Large intestine (tissue), 12 donors: ENCODE data around the gene MAML3. TPM values are rescaled to one million over a fixed set of nuclear protein-coding genes. Genes with fewer than 3 reads are reported as not detected.

Experiments
- DNase-seq, 2 donors: peaks; one replicate each; pipeline versions ENCODE4 v3.0.0 to v3.0.0-alpha.2; 2013
- H3K27ac ChIP-seq: one replicate; pipeline ENCODE4 v1.5.1; 2013; ENCODE audit warnings: low read length
- H3K27me3 ChIP-seq: 2 replicates; pipeline ENCODE4 v1.6.1; 2013; ENCODE audit warnings: low read length; ENCODE audit not compliant: control insufficient read depth, insufficient read depth
- H3K36me3 ChIP-seq: 2 replicates; pipeline ENCODE4 v1.6.1; 2013; ENCODE audit warnings: low read length; ENCODE audit not compliant: control insufficient read depth, insufficient read depth
- H3K4me1 ChIP-seq: one replicate; pipeline ENCODE4 v1.6.1; 2013; ENCODE audit warnings: low read length; ENCODE audit not compliant: control insufficient read depth, insufficient read depth
- H3K4me3 ChIP-seq: one replicate; pipeline ENCODE4 v1.5.1; 2013; ENCODE audit warnings: low read length
- H3K9me3 ChIP-seq: one replicate; pipeline ENCODE4 v1.6.1; 2013; ENCODE audit warnings: mild to moderate bottlenecking, low read depth, low read length, moderate library complexity; ENCODE audit not compliant: control insufficient read depth
- WGBS: methylation state at CpG from one replicate; pipeline ENCODE4 v1.1.5; 2013; ENCODE audit warnings: low lambda C conversion rate; ENCODE audit not compliant: insufficient coverage; 5-methylcytosine and 5-hydroxymethylcytosine counted together
- long read RNA-seq, 11 donors: transcript quantifications; one replicate each; lab custom pipeline, GENCODE V29; 2026
- polyA plus RNA-seq: library from polyadenylated mRNA; unstranded; fragments of 120-200 nt; gene quantifications from one replicate; pipeline ENCODE4 v1.2.1, GENCODE V29; 2013

Gene MAML3
- polyA plus RNA-seq: 10.6 TPM
- long read RNA-seq, donor 1: 0 reads
- long read RNA-seq, donor 2, full-length matches to known transcripts: 1 of 1 reads
- long read RNA-seq, donor 2, partial matches to known transcripts: 0 of 1 reads
- long read RNA-seq, donor 2, other reads (novel, unspliced or antisense): 0 of 1 reads
- long read RNA-seq, donor 3, partial matches to known transcripts: 10 of 10 reads
- long read RNA-seq, donor 3, other reads (novel, unspliced or antisense): 0 of 10 reads
- long read RNA-seq, donor 4: 0 reads
- long read RNA-seq, donor 5, full-length matches to known transcripts: 1 of 1 reads
- long read RNA-seq, donor 5, partial matches to known transcripts: 0 of 1 reads
- long read RNA-seq, donor 5, other reads (novel, unspliced or antisense): 0 of 1 reads
- long read RNA-seq, donor 6, partial matches to known transcripts: 41 of 41 reads
- long read RNA-seq, donor 6, other reads (novel, unspliced or antisense): 0 of 41 reads
- long read RNA-seq, donor 7: 0 reads
- long read RNA-seq, donor 8, full-length matches to known transcripts: 1 of 9 reads
- long read RNA-seq, donor 8, partial matches to known transcripts: 8 of 9 reads
- long read RNA-seq, donor 8, other reads (novel, unspliced or antisense): 0 of 9 reads
- long read RNA-seq, donor 9: 0 reads
- long read RNA-seq, donor 10, full-length matches to known transcripts: 1 of 1 reads
- long read RNA-seq, donor 10, partial matches to known transcripts: 0 of 1 reads
- long read RNA-seq, donor 10, other reads (novel, unspliced or antisense): 0 of 1 reads
- long read RNA-seq, donor 11: 0 reads

DNA sequence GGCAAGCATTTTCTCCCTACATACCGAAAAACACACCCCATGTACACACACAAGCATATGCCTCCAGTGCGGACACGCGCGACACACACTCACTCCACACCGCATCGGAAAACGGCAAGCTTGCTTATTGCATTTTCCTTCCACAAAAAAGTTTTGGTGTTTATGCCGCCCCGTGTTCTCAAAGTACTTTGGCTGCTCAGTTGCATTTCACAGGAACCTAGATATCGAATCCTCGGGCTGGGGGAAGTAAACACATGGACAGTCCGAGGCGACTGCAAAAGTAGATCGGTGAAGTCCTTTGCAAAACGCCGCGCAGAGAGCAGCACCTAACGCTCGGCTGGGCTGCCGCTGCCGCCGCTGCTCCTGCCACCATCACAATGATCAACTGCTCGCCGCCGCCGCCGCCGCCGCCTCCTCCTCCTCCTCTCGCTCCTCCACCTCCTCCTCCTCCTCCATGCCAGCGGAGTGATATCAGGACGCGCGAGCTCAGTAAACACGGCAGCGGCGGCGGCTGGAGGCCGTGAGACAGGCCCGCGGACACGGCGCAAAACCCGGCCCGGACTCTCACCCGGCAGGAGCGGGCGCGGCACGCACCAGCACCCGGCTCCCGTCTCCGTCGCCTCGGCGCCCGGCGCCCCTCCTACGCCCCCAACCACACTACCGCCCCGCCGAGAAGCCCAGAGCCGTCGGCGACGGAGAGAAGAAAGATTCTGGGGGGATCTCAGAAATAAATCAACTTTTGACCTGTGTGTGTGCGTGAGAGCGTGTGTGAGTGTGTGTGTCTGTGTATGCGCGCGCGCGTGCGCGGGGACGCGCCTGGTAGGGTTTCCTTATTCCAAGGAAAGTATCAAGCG, at the start of gene MAML3:
Gene MAML3, minus strand, starts transcription at position 467 of the 854 bp plus-strand sequence. CDS start 857 bp downstream, outside the sequence.
- no peaks in the 10 kb centered on the region for H3K27me3 ChIP-seq
- H3K4me3 ChIP-seq: peak within 1 kb of the TSS; percentile 81
- H3K4me1 ChIP-seq: peaks cover 3% of the 10 kb centered on the region
- H3K27ac ChIP-seq: peak within 1 kb of the TSS; percentile 99
- no peaks in the 10 kb centered on the region for H3K36me3 ChIP-seq
- H3K9me3 ChIP-seq: no peaks in the 10 kb centered on the region
- peak; percentile 92 to 99 for DNase-seq
- WGBS: no CpG with 5 or more reads among the region's 79 CpGs

DNA sequence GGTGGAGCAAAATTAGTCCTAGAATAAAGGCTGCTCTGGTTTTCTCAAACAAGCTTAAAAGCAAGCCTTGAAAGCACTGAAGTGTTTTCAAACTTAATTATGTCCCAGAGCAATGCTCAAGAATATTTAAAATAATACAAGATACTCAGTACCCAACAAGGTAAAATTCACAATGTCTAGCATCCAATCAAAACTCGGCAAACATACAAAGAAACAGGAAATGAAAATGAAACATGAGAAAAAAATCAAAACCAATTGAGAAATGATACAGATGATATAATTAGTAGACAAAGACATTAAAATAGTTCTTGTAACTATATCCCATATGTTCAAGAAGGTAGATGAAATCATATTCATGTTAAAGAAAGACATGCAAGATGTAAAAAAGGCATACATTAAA, 45.0 kb upstream of the MAML3 start:
- DNase-seq: no peak
- H3K4me3 ChIP-seq: no peak overlapping the region
- H3K4me1 ChIP-seq: no peaks in the 10 kb centered on the region
- H3K36me3 ChIP-seq: no peaks in the 10 kb centered on the region
- no peaks in the 10 kb centered on the region for H3K9me3 ChIP-seq
- H3K27me3 ChIP-seq: no peaks in the 10 kb centered on the region
- no peak overlapping the region for H3K27ac ChIP-seq
- WGBS: 100% methylated on average over 1 of the region's 1 CpG

DNA sequence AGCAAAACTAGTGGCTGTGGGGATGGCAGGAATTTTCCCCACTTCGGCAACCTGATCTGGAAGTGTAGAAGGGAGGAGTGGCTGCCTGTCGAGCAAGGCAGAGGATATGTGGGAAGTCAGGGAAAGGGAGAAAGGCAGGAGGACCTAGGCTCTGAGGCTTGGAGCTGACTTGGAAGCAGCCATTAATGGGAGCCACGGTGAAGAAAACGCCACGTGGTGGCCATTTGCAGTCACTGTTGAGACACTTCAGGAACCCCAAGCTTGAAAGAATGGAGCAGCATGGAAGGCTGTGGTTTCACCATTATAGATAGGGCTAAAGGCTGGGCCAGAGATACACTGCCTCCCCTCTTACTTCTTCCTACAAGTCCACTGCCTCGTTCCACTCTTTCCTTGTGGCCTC, 41.8 kb upstream of the MAML3 start:
- H3K36me3 ChIP-seq: no peaks in the 10 kb centered on the region
- no CpG with 5 or more reads among the region's 6 CpGs for WGBS
- DNase-seq: no peak
- H3K9me3 ChIP-seq: no peaks in the 10 kb centered on the region
- H3K4me3 ChIP-seq: no peak overlapping the region
- no peaks in the 10 kb centered on the region for H3K27me3 ChIP-seq
- H3K4me1 ChIP-seq: no peaks in the 10 kb centered on the region
- H3K27ac ChIP-seq: no peak overlapping the region

DNA sequence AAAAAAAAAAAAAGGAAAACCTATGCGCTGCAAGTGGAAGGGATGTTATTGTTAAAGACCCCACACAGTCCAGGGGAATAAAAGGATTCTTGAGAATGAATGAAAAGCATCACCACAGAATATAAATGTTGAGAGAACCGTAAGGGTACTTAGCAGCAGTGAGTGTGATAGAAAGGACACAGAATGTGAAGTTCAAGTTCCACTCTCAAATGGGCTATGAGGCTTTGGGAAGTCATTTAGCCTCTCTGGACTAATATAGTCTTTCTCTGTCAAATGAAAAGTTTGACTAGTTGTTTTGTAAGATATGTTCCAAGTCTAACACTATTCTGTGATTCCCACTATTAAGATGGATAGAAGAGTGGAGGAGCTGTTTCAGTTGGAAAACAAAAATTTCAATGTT, 35.8 kb upstream of the MAML3 start:
- H3K27ac ChIP-seq: no peak overlapping the region
- H3K9me3 ChIP-seq: no peaks in the 10 kb centered on the region
- DNase-seq: no peak
- no peaks in the 10 kb centered on the region for H3K36me3 ChIP-seq
- WGBS: no CpG with 5 or more reads among the region's 2 CpGs
- no peaks in the 10 kb centered on the region for H3K27me3 ChIP-seq
- H3K4me3 ChIP-seq: no peak overlapping the region
- no peaks in the 10 kb centered on the region for H3K4me1 ChIP-seq

DNA sequence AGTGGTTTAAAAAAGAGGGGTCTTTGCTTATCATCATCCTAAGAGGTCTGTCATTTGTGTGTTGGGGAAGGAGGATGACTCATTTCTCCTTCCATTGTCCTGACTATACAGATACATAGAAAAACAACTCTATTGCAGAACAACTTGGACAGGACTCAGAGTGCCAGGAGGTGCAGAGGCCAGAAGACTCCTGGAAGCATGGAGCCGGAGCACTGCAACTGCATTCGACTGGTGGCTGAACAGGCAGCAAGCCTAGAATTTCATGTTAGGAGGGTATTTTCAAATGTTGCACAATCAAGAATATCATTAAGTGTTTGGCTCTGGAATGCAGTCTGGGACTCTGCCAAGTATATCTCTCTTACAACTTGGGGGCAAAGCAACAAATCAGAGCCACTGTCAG, 35.0 kb upstream of the MAML3 start:
- no peaks in the 10 kb centered on the region for H3K36me3 ChIP-seq
- H3K27me3 ChIP-seq: no peaks in the 10 kb centered on the region
- no peak for DNase-seq
- no peaks in the 10 kb centered on the region for H3K9me3 ChIP-seq
- H3K4me1 ChIP-seq: no peaks in the 10 kb centered on the region
- no peak overlapping the region for H3K4me3 ChIP-seq
- no CpG with 5 or more reads among the region's 2 CpGs for WGBS
- no peak overlapping the region for H3K27ac ChIP-seq

DNA sequence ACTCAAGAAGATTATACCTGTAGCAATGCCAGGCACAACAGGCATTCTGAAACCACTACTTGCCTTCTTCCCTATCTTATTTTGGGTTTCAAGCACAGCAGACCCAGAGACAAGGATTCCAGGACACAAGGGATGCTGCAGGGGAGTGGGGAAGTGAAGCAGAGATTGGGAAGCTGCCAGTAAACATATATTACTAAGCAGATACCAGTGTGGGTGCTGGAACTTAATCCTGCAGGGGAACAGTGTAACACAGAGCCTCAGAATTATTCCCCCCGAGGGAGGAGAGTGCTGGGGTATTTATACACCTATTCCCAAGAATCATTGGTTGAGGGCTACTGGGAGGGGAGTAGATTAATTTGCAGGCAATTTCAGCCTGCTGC, 33.3 kb upstream of the MAML3 start:
- Histone ChIP-seq H3K36me3 (no peaks in the 10 kb centered on the region), H3K4me1 (no peaks in the 10 kb centered on the region), H3K4me3 (no peak overlapping the region), H3K27me3 (no peaks in the 10 kb centered on the region), H3K9me3 (no peaks in the 10 kb centered on the region), H3K27ac (no peak overlapping the region)
- no peak for DNase-seq
- WGBS: no CpG with 5 or more reads among the region's 1 CpG

DNA sequence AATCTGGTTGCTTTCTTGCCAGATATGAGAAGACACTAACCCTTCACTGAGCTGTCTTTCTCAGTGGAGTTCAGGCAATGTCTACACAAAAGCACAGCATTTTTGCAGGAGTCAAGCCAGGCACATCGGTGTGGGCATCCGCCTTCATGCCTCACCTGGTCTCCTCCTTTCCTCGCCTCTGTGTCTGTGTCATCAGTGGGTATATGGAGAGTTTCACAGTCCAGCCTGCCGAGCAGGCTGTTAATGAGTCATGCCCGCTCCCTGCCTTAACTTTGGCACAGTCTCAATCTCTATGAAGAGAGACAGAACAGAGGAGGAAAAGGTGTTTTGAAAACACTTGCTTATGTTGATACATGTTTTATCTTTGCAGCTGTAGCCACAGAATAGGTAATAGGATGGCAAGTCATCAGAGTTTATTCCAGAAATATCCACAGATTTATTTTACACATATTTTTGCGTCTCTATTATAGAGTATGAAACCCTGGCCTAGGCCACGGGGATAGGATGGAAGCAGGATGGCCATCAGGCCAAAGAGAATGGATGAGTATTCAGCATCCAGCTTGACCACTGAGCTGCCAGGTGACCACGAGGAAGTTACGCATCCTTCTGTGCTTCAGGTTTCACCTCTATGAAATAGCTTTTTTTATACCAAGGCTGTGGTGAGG, 32.8 kb upstream of the MAML3 start:
- no peaks in the 10 kb centered on the region for H3K27me3 ChIP-seq
- H3K36me3 ChIP-seq: no peaks in the 10 kb centered on the region
- no peak overlapping the region for H3K27ac ChIP-seq
- H3K9me3 ChIP-seq: no peaks in the 10 kb centered on the region
- no peaks in the 10 kb centered on the region for H3K4me1 ChIP-seq
- 100% methylated on average over 2 of the region's 9 CpGs for WGBS
- DNase-seq: peak; percentile 12 to 39
- H3K4me3 ChIP-seq: no peak overlapping the region

DNA sequence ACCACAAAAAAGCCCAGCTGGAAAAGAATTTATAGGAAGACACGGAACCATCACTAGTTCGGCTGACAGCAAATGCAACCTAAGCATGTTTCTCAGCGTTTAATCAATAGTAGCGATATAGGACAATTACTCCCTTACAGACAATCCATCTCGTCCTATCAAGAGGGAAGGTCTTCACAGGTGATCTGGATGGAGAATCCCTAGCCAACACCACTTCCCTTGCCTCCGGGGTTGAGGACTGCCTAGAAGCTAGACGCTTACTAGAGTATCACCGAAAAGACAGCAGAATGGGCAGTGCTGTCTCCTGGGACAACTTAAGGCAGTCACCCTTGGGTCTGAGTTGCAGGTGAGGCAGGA, 32.1 kb upstream of the MAML3 start:
- Histone ChIP-seq H3K27ac (no peak overlapping the region), H3K36me3 (no peaks in the 10 kb centered on the region), H3K9me3 (no peaks in the 10 kb centered on the region), H3K27me3 (no peaks in the 10 kb centered on the region), H3K4me3 (no peak overlapping the region), H3K4me1 (no peaks in the 10 kb centered on the region)
- 80% methylated on average over 1 of the region's 8 CpGs for WGBS
- DNase-seq: no peak

DNA sequence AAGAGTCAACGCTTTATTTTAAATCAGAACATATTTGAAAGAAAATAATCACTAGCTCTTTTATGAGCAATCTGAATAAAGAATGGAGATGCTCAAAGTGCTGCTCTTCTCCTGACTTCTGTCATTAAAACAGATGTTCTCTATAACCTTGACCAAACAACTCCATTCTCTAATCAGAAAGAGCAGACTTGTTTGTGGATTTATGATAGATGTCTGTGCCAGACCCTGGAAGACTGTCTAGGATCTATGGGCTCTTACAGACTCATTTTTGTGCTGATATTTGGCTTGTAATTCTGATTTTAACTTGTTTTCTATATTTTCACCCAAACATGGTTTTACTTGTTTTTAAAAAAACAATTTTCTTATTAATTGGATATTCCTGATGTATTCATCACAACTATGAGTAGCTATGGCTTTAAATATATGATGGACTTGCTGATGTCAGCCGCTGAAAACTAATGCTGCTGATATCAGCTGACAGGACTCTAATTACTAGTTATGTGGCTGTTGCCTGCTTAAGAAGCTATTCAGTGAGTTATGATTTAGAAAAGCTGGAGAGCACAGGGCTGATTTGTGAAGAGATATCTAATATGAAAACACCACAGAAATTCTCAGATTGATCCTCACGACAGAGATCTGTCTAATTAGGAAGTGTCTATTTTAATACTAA, 31.6 kb upstream of the MAML3 start:
- no peaks in the 10 kb centered on the region for H3K27me3 ChIP-seq
- no peaks in the 10 kb centered on the region for H3K36me3 ChIP-seq
- DNase-seq: no peak
- WGBS: no CpG with 5 or more reads among the region's 3 CpGs
- H3K4me3 ChIP-seq: no peak overlapping the region
- no peak overlapping the region for H3K27ac ChIP-seq
- H3K4me1 ChIP-seq: no peaks in the 10 kb centered on the region
- no peaks in the 10 kb centered on the region for H3K9me3 ChIP-seq
